COLO668 (cell line): ENCODE results near the gene MAP4.
"Not testable (repeated sequence)": the region's sequence is repeated elsewhere in the genome, so short reads cannot be mapped to it uniquely, and the experiment has no call there.

Experiments used
- DNase-seq: peaks from one replicate; lab custom pipeline; 2025; ENCODE audit not compliant: unreplicated experiment; lab: John Stamatoyannopoulos, UW

MAP4 gene

GRCh38 chr3:47901280-47901833, 114.9 kb downstream of the MAP4 start:
- no peak for DNase-seq

- DNase-seq = no peak
Measured at GRCh38 chr3:47899495-47900108, 116.6 kb downstream of the MAP4 start.

- DNase-seq = no peak
Measured at GRCh38 chr3:47897954-47898353, 118.3 kb downstream of the MAP4 start.

- no peak for DNase-seq
Measured at GRCh38 chr3:47896736-47897135, 119.5 kb downstream of the MAP4 start.

GRCh38 chr3:47895241-47895640, 121.0 kb downstream of the MAP4 start:
- no peak for DNase-seq

- DNase-seq = no peak
Measured at GRCh38 chr3:47892286-47893040, 123.8 kb downstream of the MAP4 start.

GRCh38 chr3:47891613-47892005, 124.6 kb downstream of the MAP4 start:
- DNase-seq = no peak

- no peak for DNase-seq
Measured at GRCh38 chr3:47890828-47891612, 125.2 kb downstream of the MAP4 start.

- no peak for DNase-seq
Measured at GRCh38 chr3:47890126-47890827, 125.9 kb downstream of the MAP4 start.

- no peak for DNase-seq
Measured at GRCh38 chr3:47888986-47889757, 127.0 kb downstream of the MAP4 start.

GRCh38 chr3:47887991-47888390, 128.2 kb downstream of the MAP4 start:
- not testable (repeated sequence) for DNase-seq

- DNase-seq = no peak
Measured at GRCh38 chr3:47885168-47885567, 131.0 kb downstream of the MAP4 start.

GRCh38 chr3:47884603-47885002, 131.6 kb downstream of the MAP4 start:
- DNase-seq = no peak

GRCh38 chr3:47882338-47882737, 133.9 kb downstream of the MAP4 start:
- no peak for DNase-seq

GRCh38 chr3:47877719-47878118, 138.5 kb downstream of the MAP4 start:
- DNase-seq = no peak

GRCh38 chr3:47877290-47877689, 138.9 kb downstream of the MAP4 start:
- no peak for DNase-seq

- DNase-seq = no peak
Measured at GRCh38 chr3:47874913-47875312, 141.3 kb downstream of the MAP4 start.

GRCh38 chr3:47874438-47874837, 141.8 kb downstream of the MAP4 start:
- DNase-seq = no peak

GRCh38 chr3:47872916-47873315, 143.3 kb downstream of the MAP4 start:
- DNase-seq = no peak

- no peak for DNase-seq
Measured at GRCh38 chr3:47871389-47871788, 144.8 kb downstream of the MAP4 start.
